GM18907 (cell line): ENCODE results near the gene EXOC4.

Experiments used
- ATAC-seq: cut with Tn5 transposase; IDR thresholded peaks from one replicate; pipeline ENCODE4 v1.9.1; 2021; ENCODE audit warnings: mild to moderate bottlenecking, moderate library complexity; ENCODE audit not compliant: unreplicated experiment

EXOC4 gene

GRCh38 chr7:133652547-133652946 is 399.7 kb downstream of the EXOC4 start:
- no peak for ATAC-seq

GRCh38 chr7:133654547-133654946 is 401.7 kb downstream of the EXOC4 start:
- no peak for ATAC-seq

DNA sequence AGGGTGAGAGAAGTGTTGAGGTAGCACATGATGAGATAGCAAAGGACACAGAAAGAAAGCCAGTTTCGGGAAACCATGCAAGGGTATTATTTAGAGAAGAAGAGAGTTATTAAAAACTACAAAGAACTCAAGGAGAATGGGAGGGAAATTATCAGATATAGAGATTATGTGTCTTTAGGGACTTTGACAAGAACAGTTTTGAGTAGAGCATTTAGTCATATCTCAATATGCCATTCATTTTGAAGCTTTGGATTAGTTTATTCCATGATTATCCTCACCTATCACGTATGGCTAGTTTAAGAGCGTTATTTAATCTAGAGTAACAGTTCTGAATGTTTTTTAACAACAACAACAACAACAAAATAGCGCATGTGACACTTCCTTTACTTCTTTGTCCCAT is 409.4 kb downstream of the EXOC4 start:
- ATAC-seq = no peak

GRCh38 chr7:133662830-133663229 is 410.0 kb downstream of the EXOC4 start:
- ATAC-seq = no peak

DNA sequence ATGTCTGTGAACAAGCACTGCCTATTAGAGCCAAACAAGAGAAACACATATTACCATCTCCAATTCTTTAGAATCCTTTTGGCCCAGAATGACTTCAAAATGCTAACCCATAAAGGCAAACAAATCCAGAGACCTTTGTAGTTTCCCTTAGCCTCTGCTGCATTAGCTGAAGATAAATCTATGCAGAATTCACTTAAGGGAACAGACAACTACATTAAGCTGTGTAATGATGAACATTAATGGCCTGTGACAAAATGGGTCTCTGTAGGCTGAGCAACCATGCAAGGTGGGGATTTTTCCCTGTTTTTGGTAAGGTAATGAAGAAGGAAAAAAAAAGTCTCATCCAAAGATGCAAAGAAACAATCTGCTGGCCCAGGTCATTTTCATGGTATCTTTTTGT is 411.6 kb downstream of the EXOC4 start:
- no peak for ATAC-seq

GRCh38 chr7:133668296-133669060 is 415.6 kb downstream of the EXOC4 start:
- ATAC-seq = no peak

GRCh38 chr7:133669061-133669455 is 416.2 kb downstream of the EXOC4 start:
- ATAC-seq = no peak

DNA sequence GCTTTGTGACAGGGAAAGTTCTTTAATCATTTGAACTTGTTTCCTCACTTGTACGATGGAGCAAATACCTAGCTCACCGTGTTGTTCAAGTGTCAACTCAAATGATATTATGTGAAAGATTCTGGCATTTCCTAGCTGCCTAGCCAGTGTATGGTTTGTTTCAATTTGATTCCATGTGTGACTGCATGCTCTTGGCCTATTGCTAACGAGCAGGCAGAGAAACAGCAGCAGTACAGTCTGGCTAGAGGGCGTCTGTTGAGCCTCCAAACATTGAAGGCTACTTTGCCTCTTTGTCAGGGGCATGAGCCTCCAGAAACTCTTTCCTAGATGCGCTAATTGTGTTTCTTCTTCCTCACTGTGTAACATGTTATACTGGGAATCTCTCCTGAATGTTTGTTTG is 417.4 kb downstream of the EXOC4 start:
- ATAC-seq = no peak

DNA sequence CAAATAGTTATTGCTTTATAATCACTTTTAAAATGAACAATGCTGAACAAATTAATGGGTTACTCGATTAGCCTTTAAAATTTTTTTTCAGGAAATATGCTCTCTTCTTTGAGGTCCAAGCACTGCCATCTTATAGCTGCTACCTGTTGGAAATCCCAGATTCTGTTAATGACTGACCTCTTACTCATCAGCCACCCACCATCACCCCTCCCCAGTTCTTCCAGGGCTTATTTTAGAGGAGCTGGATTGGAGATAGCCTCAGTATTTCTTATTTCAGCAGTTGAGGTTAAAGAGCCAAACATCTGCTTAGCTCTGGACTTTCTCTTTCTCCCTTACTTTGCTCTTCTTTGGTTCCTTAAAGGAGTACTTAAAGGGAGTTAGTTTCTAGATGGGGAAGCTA is 420.0 kb downstream of the EXOC4 start:
- no peak for ATAC-seq

DNA sequence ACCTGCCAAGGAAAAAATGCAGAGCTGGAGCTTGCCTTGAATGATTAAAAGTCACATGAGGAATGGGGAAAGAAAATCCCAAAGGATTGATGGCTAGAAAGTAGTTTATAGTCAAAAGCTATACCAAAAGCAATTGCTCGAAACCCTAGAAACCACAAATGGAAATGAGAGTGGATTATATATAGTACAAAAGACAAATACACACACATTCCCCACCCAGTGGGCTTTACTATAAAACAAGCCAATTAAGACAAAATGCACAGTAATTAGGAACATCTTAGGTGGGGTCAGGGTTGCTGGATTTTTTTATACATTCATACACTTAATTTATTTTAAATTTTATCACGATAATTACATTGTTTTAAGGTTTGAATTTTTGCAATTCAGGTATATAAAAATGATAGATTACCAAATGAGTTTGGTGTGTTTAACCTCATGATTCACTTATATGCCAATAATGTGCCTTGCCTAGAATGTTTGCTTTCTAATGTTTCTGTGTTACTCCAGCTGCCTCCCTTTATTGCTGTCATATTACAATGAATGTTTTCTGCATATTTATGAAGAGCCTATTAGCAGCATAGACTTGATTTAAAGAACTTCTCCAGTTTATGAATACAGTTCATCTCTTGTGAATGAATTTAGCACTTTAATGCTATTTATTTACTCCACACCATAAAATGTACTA is 421.3 kb downstream of the EXOC4 start:
- no peak for ATAC-seq

- ATAC-seq = no peak
Measured at GRCh38 chr7:133675510-133676218, 422.8 kb downstream of the EXOC4 start.

DNA sequence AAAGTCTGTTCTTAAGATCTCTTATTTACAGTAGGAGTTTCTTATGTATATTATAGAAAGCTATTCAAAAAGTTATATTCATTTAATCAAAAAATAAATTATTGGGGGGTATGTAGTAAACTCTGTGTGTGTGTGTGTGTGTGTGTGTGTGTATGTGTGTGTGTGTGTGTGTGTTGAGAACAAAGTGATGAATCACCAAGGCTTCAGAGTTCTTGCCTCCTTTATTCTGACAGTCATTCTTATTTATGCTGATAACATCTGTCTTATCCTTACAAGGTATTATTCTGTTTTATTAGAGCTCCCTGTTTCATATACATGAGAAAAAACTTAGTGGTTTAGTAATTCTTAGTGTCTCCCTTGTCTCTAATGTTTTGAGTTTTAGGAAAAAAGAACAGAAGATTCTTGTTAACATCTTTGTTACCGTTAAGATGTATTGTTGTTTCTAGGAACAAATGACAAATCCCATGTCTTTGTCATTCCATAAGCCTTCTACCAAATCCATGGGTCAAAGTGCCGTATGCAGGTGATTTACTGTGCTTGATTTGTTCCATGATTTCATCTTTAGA is 424.0 kb downstream of the EXOC4 start:
- ATAC-seq = no peak

GRCh38 chr7:133678137-133678814 is 425.4 kb downstream of the EXOC4 start:
- no peak for ATAC-seq

DNA sequence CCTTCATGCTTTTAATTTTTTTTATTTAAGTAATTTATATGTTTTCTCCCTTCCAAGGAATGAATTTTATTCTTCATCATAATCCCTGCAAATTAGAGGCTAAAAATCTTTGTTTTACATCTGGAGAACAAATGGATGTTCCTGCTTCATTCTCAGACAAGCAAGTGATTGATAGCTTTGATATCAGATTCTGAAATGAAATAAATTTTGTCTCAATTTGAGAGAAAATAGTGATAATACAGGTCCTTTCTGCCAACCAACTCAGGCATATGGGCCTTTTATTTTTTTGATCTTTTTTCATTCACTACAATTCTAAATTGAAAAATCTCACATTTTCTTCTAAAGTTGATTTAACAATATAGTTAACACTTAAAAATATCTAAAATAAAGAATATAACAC is 427.1 kb downstream of the EXOC4 start:
- no peak for ATAC-seq

DNA sequence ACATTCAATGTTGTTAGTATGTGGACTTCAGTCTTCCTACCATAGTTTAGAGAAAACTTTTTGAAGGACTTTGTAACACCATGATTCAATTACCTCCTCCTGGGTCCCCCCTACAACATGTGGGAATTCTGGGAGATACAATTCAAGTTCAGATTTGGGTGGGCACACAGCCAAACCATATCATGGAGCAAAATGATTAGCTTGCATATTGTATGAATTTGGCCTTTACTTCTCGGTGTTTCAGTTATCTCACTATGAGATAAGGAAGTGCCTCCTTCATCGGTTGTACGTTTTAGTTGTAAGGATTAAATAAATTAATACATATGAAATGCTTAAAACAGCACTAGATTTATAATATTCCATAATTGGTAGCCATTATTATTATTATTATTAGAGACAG is 428.7 kb downstream of the EXOC4 start:
- no peak for ATAC-seq

DNA sequence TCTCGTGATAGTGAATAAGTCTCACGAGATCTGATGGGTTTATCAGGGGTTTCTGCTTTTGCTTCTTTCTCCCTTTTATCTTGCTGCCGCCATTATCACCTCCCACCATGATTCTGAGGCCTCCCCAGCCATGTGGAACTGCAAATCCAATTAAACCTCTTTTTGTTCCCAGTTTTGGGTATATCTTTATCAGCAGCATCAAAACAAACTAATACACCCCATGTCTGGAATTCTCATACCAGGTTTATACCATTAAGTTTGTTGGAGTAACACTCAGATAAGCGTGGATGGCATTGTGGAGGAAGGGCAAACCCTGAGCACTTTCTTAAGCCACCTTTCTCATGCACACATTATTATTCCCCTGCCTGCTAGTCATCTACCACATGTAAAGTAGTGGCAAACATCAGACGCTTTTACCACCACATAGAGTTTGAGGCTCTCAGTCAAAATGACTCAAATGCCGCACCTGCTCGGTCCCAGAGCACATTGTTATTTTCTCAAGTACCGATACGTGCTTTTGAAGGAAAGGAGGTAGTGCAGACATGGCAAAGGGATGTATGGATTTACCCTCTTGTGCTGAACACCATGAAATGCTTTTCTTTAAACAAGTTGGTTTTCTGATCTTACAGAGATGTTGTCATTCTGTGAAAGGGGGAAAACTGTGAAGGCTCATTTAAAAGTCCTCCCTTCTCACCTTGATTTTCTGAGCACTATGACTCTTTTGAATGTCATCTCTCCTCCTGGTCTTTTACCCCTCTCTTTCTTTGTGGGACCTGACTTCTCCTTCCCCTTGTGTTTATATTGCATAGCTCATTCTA is 429.7 kb downstream of the EXOC4 start:
- no peak for ATAC-seq

DNA sequence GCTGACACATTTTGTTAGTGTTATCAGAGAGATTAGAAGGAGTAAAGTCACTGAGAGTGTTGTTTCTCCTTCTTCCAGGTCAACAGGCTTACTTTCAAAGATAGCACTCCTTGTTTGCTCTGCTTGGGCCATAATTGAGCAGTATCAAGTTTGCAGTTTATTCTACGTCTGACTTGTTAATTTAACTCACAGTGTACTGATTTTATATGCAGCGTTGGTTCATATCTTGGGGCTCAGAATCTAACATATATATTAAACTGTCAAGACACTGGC is 430.2 kb downstream of the EXOC4 start:
- no peak for ATAC-seq

GRCh38 chr7:133688483-133689239 is 435.8 kb downstream of the EXOC4 start:
- no peak for ATAC-seq

DNA sequence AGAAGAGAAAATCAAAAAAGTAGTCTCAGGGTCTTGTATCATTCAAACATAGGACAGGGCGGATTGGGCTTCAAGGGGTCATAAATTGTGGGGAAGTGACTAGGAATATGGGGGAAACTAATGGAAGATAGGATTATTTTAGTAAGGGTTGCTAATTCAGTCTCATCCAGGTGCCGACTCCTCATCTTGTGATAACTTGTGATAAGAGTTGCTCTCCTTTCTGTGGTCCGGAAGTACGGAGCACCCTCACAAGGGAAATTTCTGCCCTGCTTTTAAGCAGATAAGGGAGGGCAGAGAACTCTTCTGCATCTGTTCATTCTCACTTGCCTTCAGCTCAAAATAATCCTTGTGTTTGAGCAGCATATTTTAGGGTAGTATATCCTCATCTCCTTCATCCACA is 437.9 kb downstream of the EXOC4 start:
- no peak for ATAC-seq
